ENCODE results near the gene MPC1L. TPM values are rescaled to one million over a fixed set of nuclear protein-coding genes. Genes with fewer than 3 reads are reported as not detected.
"Not testable (repeated sequence)": the region's sequence is repeated elsewhere in the genome, so short reads cannot be mapped to it uniquely, and the experiment has no call there.

The MPC1L gene
- total RNA-seq, 4 donors from 2014 or later, result not detected

GRCh38 chrX:40582811-40583210 is 40.4 kb upstream of the MPC1L start:
- H3K4me3 ChIP-seq (replicated peaks in 1 of 3), result no peak overlapping the region
- intact Hi-C loops (cut with DNase I), result no loop called here
- WGBS, 2 donors, result 89 to 93% methylated on average over 2 of the region's 2 CpGs
- no peaks in the 10 kb centered on the region for H3K9me3 ChIP-seq
- H3K27ac ChIP-seq, result no peak overlapping the region
- H3K4me1 ChIP-seq, result peaks cover 0 to 22% of the 10 kb centered on the region in 2 donors
- H3K27me3 ChIP-seq, result no peaks in the 10 kb centered on the region
- no peaks in the 10 kb centered on the region for H3K36me3 ChIP-seq
- TF ChIP-seq POLR2A (IDR thresholded peaks at IDR 0.05) (no peak), CTCF (IDR thresholded peaks at IDR 0.05) (no peak)
- DNase-seq, result no peak

- 15 to 33% methylated on average over 1 of the region's 1 CpG for WGBS, 2 donors
- peak overlapping the region; percentile 31 to 63 (median 44) for H3K27ac ChIP-seq
- H3K27me3 ChIP-seq; DNase-seq; intact Hi-C loops (cut with DNase I); H3K36me3 ChIP-seq; H3K9me3 ChIP-seq; H3K4me3 ChIP-seq (replicated peaks in 1 of 3): not testable (repeated sequence)
- peaks cover 0 to 15% of the 10 kb centered on the region in 2 donors for H3K4me1 ChIP-seq
Measured at GRCh38 chrX:40587623-40588022, 35.6 kb upstream of the MPC1L start.

- 94 to 100% methylated on average over 6 of the region's 6 CpGs for WGBS, 2 donors
- H3K4me1 ChIP-seq, result peaks cover 0 to 15% of the 10 kb centered on the region in 2 donors
- H3K27ac ChIP-seq; H3K9me3 ChIP-seq; H3K27me3 ChIP-seq; intact Hi-C loops (cut with DNase I); H3K4me3 ChIP-seq (replicated peaks in 1 of 3); DNase-seq; H3K36me3 ChIP-seq: not testable (repeated sequence)
Measured at GRCh38 chrX:40589616-40590321, 33.5 kb upstream of the MPC1L start.

GRCh38 chrX:40603446-40603845 is 19.8 kb upstream of the MPC1L start:
- intact Hi-C loops (cut with DNase I), result no loop called here
- Histone ChIP-seq H3K4me1 (no peaks in the 10 kb centered on the region), H3K36me3 (peaks cover 0 to 4% of the 10 kb centered on the region in 2 donors), H3K27ac (no peak overlapping the region), H3K4me3 (replicated peaks in 1 of 3) (no peak overlapping the region), H3K9me3 (no peaks in the 10 kb centered on the region), H3K27me3 (peaks cover 9% of the 10 kb centered on the region)
- no peak for DNase-seq
- WGBS, 2 donors, result 97 to 98% methylated on average over 6 of the region's 6 CpGs
- TF ChIP-seq CTCF (IDR thresholded peaks at IDR 0.05) (no peak), POLR2A (IDR thresholded peaks at IDR 0.05) (no peak)

GRCh38 chrX:40607381-40607780 is 15.8 kb upstream of the MPC1L start:
- 77 to 78% methylated on average over 3 of the region's 3 CpGs for WGBS, 2 donors
- intact Hi-C loops (cut with DNase I), result no loop called here
- Histone ChIP-seq H3K27me3 (peaks cover 9% of the 10 kb centered on the region), H3K4me3 (replicated peaks in 1 of 3) (no peak overlapping the region), H3K36me3 (no peaks in the 10 kb centered on the region), H3K4me1 (no peaks in the 10 kb centered on the region), H3K27ac (no peak overlapping the region), H3K9me3 (no peaks in the 10 kb centered on the region)
- TF ChIP-seq CTCF (IDR thresholded peaks at IDR 0.05) (no peak), POLR2A (IDR thresholded peaks at IDR 0.05) (no peak)
- no peak for DNase-seq

GRCh38 chrX:40612511-40612910 is 10.7 kb upstream of the MPC1L start:
- TF ChIP-seq CTCF (IDR thresholded peaks at IDR 0.05) (no peak), POLR2A (IDR thresholded peaks at IDR 0.05) (no peak)
- H3K27ac ChIP-seq, result no peak overlapping the region
- no peaks in the 10 kb centered on the region for H3K36me3 ChIP-seq
- peaks cover 4% of the 10 kb centered on the region for H3K27me3 ChIP-seq
- WGBS, 2 donors, result 53 to 68% methylated on average over 4 of the region's 4 CpGs
- DNase-seq, result no peak
- no peak overlapping the region for H3K4me3 ChIP-seq (replicated peaks in 1 of 3)
- H3K4me1 ChIP-seq, result no peaks in the 10 kb centered on the region
- no peaks in the 10 kb centered on the region for H3K9me3 ChIP-seq
- intact Hi-C loops (cut with DNase I), result no loop called here
